Keratinocyte (primary cell): ENCODE data around the gene SUGCT. TPM values are rescaled to one million over a fixed set of nuclear protein-coding genes. Genes with fewer than 3 reads are reported as not detected.
A peak's percentile ranks its signal among the peaks of the same experiment; 100 is the strongest.

Experiments
- DNase-seq: peaks from one replicate; pipeline ENCODE4 v3.0.0-alpha.2; 2011; ENCODE audit warnings: low read depth, missing footprints, low spot score
- FAIRE-seq: peaks from 2 replicates; lab custom pipeline; 2011; peaks lifted over from hg19 to GRCh38; lab: Jason Lieb, UNC
- H2AFZ ChIP-seq: 2 replicates; pipeline ENCODE4 v1.6.0; 2012; ENCODE audit warnings: low read length, control low read depth, inconsistent platforms; ENCODE audit not compliant: control insufficient read depth
- H3K27ac ChIP-seq: 2 replicates; pipeline ENCODE4 v1.5.1; 2011; ENCODE audit warnings: low read length; ENCODE audit not compliant: control insufficient read depth, insufficient read depth
- H3K27me3 ChIP-seq: 3 replicates; pipeline ENCODE4 v1.6.0; 2011; ENCODE audit warnings: low read length; ENCODE audit not compliant: control insufficient read depth, insufficient read depth; ENCODE audit errors: extremely low read depth
- H3K36me3 ChIP-seq, 2 experiments: 2 replicates in 1 of 2; 3 replicates in 1 of 2; pipeline ENCODE4 v1.5.1; 2011; ENCODE audit warnings: low read length in 2 of 2, mild to moderate bottlenecking in 1 of 2; ENCODE audit not compliant: control insufficient read depth in 2 of 2, insufficient read depth in 2 of 2; ENCODE audit errors: extremely low read depth in 1 of 2
- H3K4me1 ChIP-seq: 3 replicates; pipeline ENCODE4 v1.5.1; 2011; ENCODE audit warnings: low read length; ENCODE audit not compliant: control insufficient read depth, insufficient read depth; ENCODE audit errors: extremely low read depth
- H3K4me2 ChIP-seq: 3 replicates; pipeline ENCODE4 v1.6.0; 2011; ENCODE audit warnings: low read depth, low read length; ENCODE audit not compliant: control insufficient read depth, insufficient read depth; ENCODE audit errors: extremely low read depth
- H3K4me3 ChIP-seq, 3 experiments: fragments of 200-600 bp in 1 of 3; sonication (generic) in 1 of 3; 2 replicates in 2 of 3; 3 replicates in 1 of 3; pipeline ENCODE4 v1.5.1; 2011 to 2016; ENCODE audit warnings: low read length in 3 of 3, mild to moderate bottlenecking in 3 of 3, control low read depth in 2 of 3, inconsistent platforms in 1 of 3, low read depth in 1 of 3, mixed read lengths in 1 of 3, mixed run types in 1 of 3, moderate library complexity in 1 of 3; ENCODE audit not compliant: control insufficient read depth in 2 of 3, insufficient read depth in 2 of 3; ENCODE audit errors: extremely low read depth in 1 of 3
- H3K79me2 ChIP-seq: 2 replicates; pipeline ENCODE4 v1.6.0; 2012; ENCODE audit warnings: low read length; ENCODE audit not compliant: control insufficient read depth, insufficient read depth
- H3K9ac ChIP-seq: 3 replicates; pipeline ENCODE4 v1.6.0; 2011; ENCODE audit warnings: low read length; ENCODE audit not compliant: control insufficient read depth, insufficient read depth; ENCODE audit errors: extremely low read depth
- H3K9me1 ChIP-seq: 3 replicates; pipeline ENCODE4 v1.6.0; 2011; ENCODE audit warnings: low read length; ENCODE audit not compliant: control insufficient read depth, insufficient read depth; ENCODE audit errors: extremely low read depth
- H3K9me3 ChIP-seq: 2 replicates; pipeline ENCODE4 v1.5.1; 2012; ENCODE audit warnings: low read depth, low read length; ENCODE audit not compliant: control insufficient read depth
- H4K20me1 ChIP-seq: 3 replicates; pipeline ENCODE4 v1.6.0; 2011; ENCODE audit warnings: low read length; ENCODE audit not compliant: control insufficient read depth, insufficient read depth; ENCODE audit errors: extremely low read depth
- EZH2 ChIP-seq: IDR thresholded peaks from one replicate; pipeline ENCODE4 v1.6.1; 2012; ENCODE audit warnings: inconsistent platforms, mild to moderate bottlenecking, low read length, moderate library complexity
- dilution Hi-C: fragments of 300-500 bp; cut with MboI; formaldehyde crosslinking; loops from one replicate; pipeline ENCODE4 v1.7.0; 2020; ENCODE audit warnings: low sequenced_read_pairs; ENCODE audit not compliant: extremely low pct_ligation_motif_present
- polyA plus RNA-seq, 5 experiments: library from polyadenylated mRNA; depleted of rRNA in 3 of 5; stranded (reverse) in 3 of 5; stranded (forward) in 1 of 5; unstranded in 1 of 5; fragments of >200 nt; gene quantifications; 1 replicate in 1 of 5; 2 replicates in 3 of 5; 3 replicates in 1 of 5; pipeline versions ENCODE4 v1.2.1 to v1.2.3, GENCODE V29; 2011 to 2012; ENCODE audit warnings: missing spikeins in 2 of 5, low read depth in 1 of 5, low replicate concordance in 1 of 5
- TF ChIP-seq, protein P1 (sequence below), 3 experiments: IDR thresholded peaks in 1 of 3; conservative IDR thresholded peaks in 1 of 3; optimal IDR thresholded peaks in 1 of 3; 2 replicates in 2 of 3; 3 replicates in 1 of 3; pipeline versions ENCODE3 to v1.5.1; 2011; ENCODE audit warnings: low read length in 3 of 3, mild to moderate bottlenecking in 3 of 3, moderate library complexity in 2 of 3, control low read depth in 1 of 3, inconsistent platforms in 1 of 3; ENCODE audit not compliant: insufficient read depth in 2 of 3; ENCODE audit errors: extremely low read depth in 1 of 3

SUGCT gene
- polyA plus RNA-seq, 1 donor (not counting 4 experiments of a cell fraction or from before 2014, with no cell fraction given), result 134 TPM

DNA sequence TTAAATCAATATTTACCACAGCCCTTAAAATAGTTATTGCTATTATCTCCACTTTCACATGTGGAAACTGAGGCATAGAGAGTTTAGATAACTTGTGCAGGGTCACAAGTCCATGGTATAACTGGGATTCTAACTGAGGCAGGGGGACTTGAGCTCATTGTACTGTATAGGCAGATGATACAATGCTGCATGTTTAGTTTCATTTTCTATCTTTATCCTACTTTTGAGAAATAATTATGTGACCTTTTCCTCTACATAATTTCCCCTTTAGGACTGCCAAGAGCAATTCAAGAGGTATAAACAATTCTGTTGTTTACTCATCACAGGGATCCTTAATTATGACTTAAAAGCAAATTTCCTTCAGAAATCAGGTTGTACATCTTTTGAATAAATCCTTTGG lies 193.1 kb downstream of the SUGCT start:
- Histone ChIP-seq H3K9ac (no peak overlapping the region), H3K27ac (no peak overlapping the region), H3K9me3 (no peaks in the 10 kb centered on the region), H3K9me1 (no peaks in the 10 kb centered on the region), H4K20me1 (no peaks in the 10 kb centered on the region), H3K79me2 (no peaks in the 10 kb centered on the region), H3K4me1 (no peaks in the 10 kb centered on the region), H3K36me3 (no peaks in the 10 kb centered on the region), H3K4me2 (no peak overlapping the region), H3K27me3 (no peaks in the 10 kb centered on the region), H3K4me3 (no peak overlapping the region), H2AFZ (no peak overlapping the region)
- dilution Hi-C loops, result no loop called here
- TF ChIP-seq EZH2, result no peak
- TF ChIP-seq, protein P1, sequence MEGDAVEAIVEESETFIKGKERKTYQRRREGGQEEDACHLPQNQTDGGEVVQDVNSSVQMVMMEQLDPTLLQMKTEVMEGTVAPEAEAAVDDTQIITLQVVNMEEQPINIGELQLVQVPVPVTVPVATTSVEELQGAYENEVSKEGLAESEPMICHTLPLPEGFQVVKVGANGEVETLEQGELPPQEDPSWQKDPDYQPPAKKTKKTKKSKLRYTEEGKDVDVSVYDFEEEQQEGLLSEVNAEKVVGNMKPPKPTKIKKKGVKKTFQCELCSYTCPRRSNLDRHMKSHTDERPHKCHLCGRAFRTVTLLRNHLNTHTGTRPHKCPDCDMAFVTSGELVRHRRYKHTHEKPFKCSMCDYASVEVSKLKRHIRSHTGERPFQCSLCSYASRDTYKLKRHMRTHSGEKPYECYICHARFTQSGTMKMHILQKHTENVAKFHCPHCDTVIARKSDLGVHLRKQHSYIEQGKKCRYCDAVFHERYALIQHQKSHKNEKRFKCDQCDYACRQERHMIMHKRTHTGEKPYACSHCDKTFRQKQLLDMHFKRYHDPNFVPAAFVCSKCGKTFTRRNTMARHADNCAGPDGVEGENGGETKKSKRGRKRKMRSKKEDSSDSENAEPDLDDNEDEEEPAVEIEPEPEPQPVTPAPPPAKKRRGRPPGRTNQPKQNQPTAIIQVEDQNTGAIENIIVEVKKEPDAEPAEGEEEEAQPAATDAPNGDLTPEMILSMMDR (optimal IDR thresholded peaks at IDR 0.05 in 1 of 3, IDR thresholded peaks at IDR 0.05 in 1 of 3, conservative IDR thresholded peaks at IDR 0.05 in 1 of 3; ENCODE audit: extremely low read depth in 1 of 3, insufficient read depth in 2 of 3, low read length in 3 of 3), result no peak
- DNase-seq, result no peak
- FAIRE-seq, result no peak

DNA sequence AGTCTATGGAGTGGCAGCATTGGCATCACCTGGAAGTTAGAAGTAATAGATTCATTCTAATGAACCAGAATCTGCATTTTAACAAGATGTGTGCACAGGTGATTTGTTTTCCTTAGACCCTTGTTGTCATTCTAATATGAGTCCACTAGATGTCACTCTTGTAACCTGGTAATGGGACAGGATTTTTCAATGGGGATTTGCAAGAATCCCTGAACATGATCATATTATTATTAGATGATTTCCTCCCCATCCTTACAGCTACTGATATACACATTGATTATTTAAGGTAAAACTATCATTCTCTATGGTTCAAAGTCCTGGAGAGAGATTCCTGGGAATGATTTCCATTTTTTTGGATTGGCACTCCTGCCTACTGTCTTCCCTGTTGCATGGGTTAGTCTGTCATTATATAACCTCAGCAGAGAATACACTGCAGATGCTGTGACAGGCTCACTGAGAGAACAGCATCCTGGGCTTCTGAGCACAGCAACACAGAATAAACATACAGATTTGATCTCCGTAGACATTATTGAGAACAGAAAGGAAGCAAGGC lies 194.9 kb downstream of the SUGCT start:
- dilution Hi-C loops, result no loop called here
- H2AFZ ChIP-seq, result no peak overlapping the region
- peak; percentile 71 for FAIRE-seq

More for the DNA sequence above, 194.9 kb downstream of the SUGCT start:
- no peak overlapping the region for H3K4me3 ChIP-seq
- no peaks in the 10 kb centered on the region for H4K20me1 ChIP-seq
- H3K79me2 ChIP-seq, result no peaks in the 10 kb centered on the region
- H3K27ac ChIP-seq, result no peak overlapping the region
- H3K27me3 ChIP-seq, result no peaks in the 10 kb centered on the region
- H3K9me1 ChIP-seq, result no peaks in the 10 kb centered on the region
- H3K4me1 ChIP-seq, result no peaks in the 10 kb centered on the region
- no peak for DNase-seq
- H3K4me2 ChIP-seq, result no peak overlapping the region
- no peaks in the 10 kb centered on the region for H3K36me3 ChIP-seq
- H3K9me3 ChIP-seq, result no peaks in the 10 kb centered on the region
- H3K9ac ChIP-seq, result no peak overlapping the region
- TF ChIP-seq, protein P1 (optimal IDR thresholded peaks at IDR 0.05 in 1 of 3, IDR thresholded peaks at IDR 0.05 in 1 of 3, conservative IDR thresholded peaks at IDR 0.05 in 1 of 3; ENCODE audit: extremely low read depth in 1 of 3, insufficient read depth in 2 of 3, low read length in 3 of 3), result peak in 2 of 3 experiments; percentile 41 to 66
- TF ChIP-seq EZH2, result no peak
